B cell (primary cell): ENCODE measurements around the gene TBX1. TPM values are rescaled to one million over a fixed set of nuclear protein-coding genes. Genes with fewer than 3 reads are reported as not detected.

Source experiments
- ATAC-seq: fragments of 200-7000 bp; cut with Tn5 transposase; one replicate; pipeline ENCODE4 v1.10.0; 2021; ENCODE audit warnings: low read depth, mild to moderate bottlenecking, moderate number of reproducible peaks, moderate library complexity
- CTCF ChIA-PET: fragments of 350-600 bp; sonication (Branson Sonifier 250); formaldehyde crosslinking; loops from one replicate; lab custom pipeline; 2021; ENCODE audit warnings: antibody characterized with exemption, inconsistent platforms; lab: Charles Lee
- POLR2A ChIA-PET: fragments of 350-600 bp; sonication (Branson Sonifier 250); formaldehyde crosslinking; loops from one replicate; lab custom pipeline; 2021; ENCODE audit warnings: antibody characterized with exemption; lab: Charles Lee
- DNase-seq: peaks from one replicate; pipeline ENCODE4 v3.0.0; 2013
- H2AFZ ChIP-seq: 2 replicates; pipeline ENCODE4 v1.6.1; 2012; ENCODE audit warnings: mild to moderate bottlenecking, low read depth, low read length; ENCODE audit not compliant: insufficient read depth, poor library complexity, severe bottlenecking
- H3K27ac ChIP-seq, 2 donors: 1 replicate in 1 of 2; 2 replicates in 1 of 2; pipeline ENCODE4 v1.5.1; 2012 to 2013; ENCODE audit warnings: low read length in 2 of 2, mild to moderate bottlenecking in 2 of 2, moderate library complexity in 1 of 2
- H3K27me3 ChIP-seq, 4 experiments: fragments of 200-600 bp in 1 of 4; sonication (generic) in 1 of 4; replicated peaks in 1 of 4; 1 replicate in 2 of 4; 2 replicates in 2 of 4; pipeline versions ENCODE4 v1.6.1 to v1.7.0; 2013 to 2016; ENCODE audit warnings: low read length in 3 of 4, mild to moderate bottlenecking in 2 of 4, mixed read lengths in 1 of 4, moderate library complexity in 1 of 4; ENCODE audit not compliant: insufficient read depth in 4 of 4, control insufficient read depth in 3 of 4; ENCODE audit errors: control extremely low read depth in 1 of 4
- H3K36me3 ChIP-seq, 2 experiments: replicated peaks in 1 of 2; 1 replicate in 1 of 2; 2 replicates in 1 of 2; pipeline versions ENCODE4 v1.6.1 to v1.7.1; 2013; ENCODE audit warnings: low read length in 1 of 2; ENCODE audit not compliant: insufficient read depth in 2 of 2, control insufficient read depth in 1 of 2; ENCODE audit errors: control extremely low read depth in 1 of 2, extremely low read depth in 1 of 2
- H3K4me1 ChIP-seq, 2 donors: fragments of 200-600 bp in 1 of 2; sonication (generic) in 1 of 2; 1 replicate in 1 of 2; 2 replicates in 1 of 2; pipeline versions ENCODE4 v1.5.1 to v1.6.1; 2013 to 2017; ENCODE audit warnings: low read length in 2 of 2; ENCODE audit not compliant: control insufficient read depth in 2 of 2, insufficient read depth in 2 of 2
- H3K4me2 ChIP-seq: replicated peaks from 2 replicates; pipeline ENCODE3; 2012; ENCODE audit warnings: mild to moderate bottlenecking, low read depth, low read length; ENCODE audit not compliant: poor library complexity, severe bottlenecking
- H3K4me3 ChIP-seq, 5 experiments: fragments of 200-600 bp in 1 of 5; sonication (generic) in 1 of 5; 1 replicate in 3 of 5; 2 replicates in 2 of 5; pipeline versions ENCODE4 v1.5.1 to v1.7.0; 2011 to 2016; ENCODE audit warnings: low read length in 4 of 5, mild to moderate bottlenecking in 4 of 5, low read depth in 2 of 5, control low read depth in 1 of 5, moderate library complexity in 1 of 5; ENCODE audit not compliant: insufficient read depth in 1 of 5; ENCODE audit errors: control extremely low read depth in 1 of 5, extremely low read depth in 1 of 5
- H3K79me2 ChIP-seq: fragments of 200-600 bp; sonication (generic); one replicate; pipeline ENCODE4 v1.6.0; 2016; ENCODE audit warnings: low read length; ENCODE audit not compliant: control insufficient read depth, insufficient read depth
- H3K9ac ChIP-seq: fragments of 200-600 bp; sonication (generic); 2 replicates; pipeline ENCODE4 v1.6.1; 2017; ENCODE audit warnings: mild to moderate bottlenecking, low read length, moderate library complexity
- H3K9me3 ChIP-seq, 3 donors: one replicate each; pipeline versions ENCODE4 v1.6.1 to v1.7.1; 2013; ENCODE audit warnings: low read length in 2 of 3; ENCODE audit not compliant: control insufficient read depth in 2 of 3, insufficient read depth in 1 of 3; ENCODE audit errors: control extremely low read depth in 1 of 3
- H4K20me1 ChIP-seq: 2 replicates; pipeline ENCODE4 v1.6.0; 2012; ENCODE audit warnings: mild to moderate bottlenecking, low read length; ENCODE audit not compliant: insufficient read depth, control insufficient read depth, poor library complexity, severe bottlenecking
- H3K27ac Mint-ChIP-seq: one replicate; pipeline ENCODE4 v1.8.0; 2021; ENCODE audit warnings: mixed read lengths
- H3K27me3 Mint-ChIP-seq: one replicate; pipeline ENCODE4 v1.8.0; 2021; ENCODE audit warnings: mixed read lengths
- H3K4me1 Mint-ChIP-seq: one replicate; pipeline ENCODE4 v1.8.0; 2021; ENCODE audit warnings: mixed read lengths
- H3K4me3 Mint-ChIP-seq: one replicate; pipeline ENCODE4 v1.8.0; 2021; ENCODE audit warnings: mixed read lengths
- H3K9me3 Mint-ChIP-seq: one replicate; pipeline ENCODE4 v1.8.0; 2022; ENCODE audit warnings: mixed read lengths; ENCODE audit not compliant: insufficient read depth
- EZH2 ChIP-seq: IDR thresholded peaks from 2 replicates; pipeline ENCODE4 v1.6.1; 2012; ENCODE audit warnings: borderline replicate concordance, low read depth, mild to moderate bottlenecking, moderate library complexity, low read length; ENCODE audit not compliant: insufficient read depth, poor library complexity, severe bottlenecking
- WGBS: methylation state at CpG from one replicate; pipeline ENCODE4 v1.1.5; 2013; ENCODE audit warnings: missing lambda C conversion rate; ENCODE audit not compliant: insufficient coverage; 5-methylcytosine and 5-hydroxymethylcytosine counted together
- intact Hi-C: fragments of 100-400 bp; cut with micrococcal nuclease; formaldehyde crosslinking; loops from one replicate; pipeline ENCODE4 v1.10.0; 2022
- polyA plus RNA-seq: library from polyadenylated mRNA; depleted of rRNA; stranded (reverse); fragments of >200 nt; gene quantifications from 2 replicates; pipeline ENCODE4 v1.2.3, GENCODE V29; 2012
- total RNA-seq, 2 donors: library from RNA; stranded (reverse); fragments of 120-200 nt in 1 of 2; gene quantifications; 1 replicate in 1 of 2; 2 replicates in 1 of 2; pipeline versions ENCODE4 v1.2.3 to v1.2.4, GENCODE V29; 2013 to 2022
- TF ChIP-seq, protein P1 (sequence below): fragments of 200-600 bp; IDR thresholded peaks from one replicate; pipeline ENCODE4 v1.8.0; 2022; ENCODE audit warnings: antibody characterized with exemption, mild to moderate bottlenecking

The TBX1 gene
- total and polyA plus RNA-seq, 2 donors (not counting 1 experiment from before 2014, with no cell fraction given): not detected

DNA sequence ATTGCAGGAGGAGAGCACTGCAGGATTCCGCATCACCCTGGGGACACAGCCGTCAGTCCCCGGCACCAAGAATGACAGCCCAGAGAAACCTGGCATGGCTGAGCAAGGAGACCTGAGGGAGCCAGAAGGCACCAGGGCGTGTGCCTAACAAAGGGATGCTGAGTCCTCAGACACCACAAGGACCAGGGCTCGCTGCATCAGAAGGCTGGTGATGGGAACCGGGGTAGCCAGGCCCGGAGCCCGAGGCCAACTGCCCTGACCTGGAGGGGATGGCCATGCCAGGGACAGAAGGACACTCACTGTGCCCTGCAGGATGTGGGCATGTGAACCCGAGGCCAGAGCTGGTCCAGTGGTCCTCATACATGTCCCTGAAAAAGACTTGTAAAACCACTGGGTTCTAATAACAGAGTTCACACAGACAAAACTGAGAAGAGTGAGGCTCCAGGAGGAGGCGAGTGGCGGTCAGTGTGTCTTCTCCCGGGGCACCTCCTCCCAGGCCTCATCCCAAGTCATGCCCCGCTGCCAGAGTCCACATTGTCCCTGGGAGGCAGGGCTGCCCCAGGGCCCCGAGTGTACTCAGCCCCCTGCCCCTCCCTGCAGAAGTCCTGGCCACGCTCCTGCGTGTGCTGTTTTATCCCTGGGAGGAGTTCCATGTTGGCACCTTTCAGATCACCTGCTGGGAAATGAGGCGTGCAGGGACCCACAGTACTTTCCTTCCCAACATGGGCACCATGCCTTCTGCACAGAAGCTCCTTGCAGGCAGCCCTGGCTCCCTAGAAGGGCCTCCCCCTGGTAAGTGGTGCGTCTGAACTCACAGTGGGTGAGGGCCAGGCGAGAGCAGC is 42.5 kb downstream of the TBX1 start:
- no peak overlapping the region for H3K27ac ChIP-seq
- Mint-ChIP-seq H3K4me1 (no peaks in the 10 kb centered on the region), H3K9me3 (no peaks in the 10 kb centered on the region), H3K4me3 (no peak overlapping the region), H3K27ac (no peak overlapping the region), H3K27me3 (no peaks in the 10 kb centered on the region)
- H3K27me3 ChIP-seq: no peaks in the 10 kb centered on the region
- no peak overlapping the region for H3K9ac ChIP-seq
- WGBS: 94% methylated on average over 19 of the region's 19 CpGs
- H3K79me2 ChIP-seq: no peaks in the 10 kb centered on the region
- no peaks in the 10 kb centered on the region for H3K9me3 ChIP-seq
- intact Hi-C loops: no loop called here
- no peaks in the 10 kb centered on the region for H4K20me1 ChIP-seq
- POLR2A ChIA-PET: no interaction called here
- no peak overlapping the region for H3K4me3 ChIP-seq
- no peak overlapping the region for H3K4me2 ChIP-seq
- peaks cover 0 to 5% of the 10 kb centered on the region in 2 experiments for H3K36me3 ChIP-seq
- ATAC-seq (no peak), DNase-seq (no peak)
- TF ChIP-seq EZH2: no peak
- TF ChIP-seq, protein P1, sequence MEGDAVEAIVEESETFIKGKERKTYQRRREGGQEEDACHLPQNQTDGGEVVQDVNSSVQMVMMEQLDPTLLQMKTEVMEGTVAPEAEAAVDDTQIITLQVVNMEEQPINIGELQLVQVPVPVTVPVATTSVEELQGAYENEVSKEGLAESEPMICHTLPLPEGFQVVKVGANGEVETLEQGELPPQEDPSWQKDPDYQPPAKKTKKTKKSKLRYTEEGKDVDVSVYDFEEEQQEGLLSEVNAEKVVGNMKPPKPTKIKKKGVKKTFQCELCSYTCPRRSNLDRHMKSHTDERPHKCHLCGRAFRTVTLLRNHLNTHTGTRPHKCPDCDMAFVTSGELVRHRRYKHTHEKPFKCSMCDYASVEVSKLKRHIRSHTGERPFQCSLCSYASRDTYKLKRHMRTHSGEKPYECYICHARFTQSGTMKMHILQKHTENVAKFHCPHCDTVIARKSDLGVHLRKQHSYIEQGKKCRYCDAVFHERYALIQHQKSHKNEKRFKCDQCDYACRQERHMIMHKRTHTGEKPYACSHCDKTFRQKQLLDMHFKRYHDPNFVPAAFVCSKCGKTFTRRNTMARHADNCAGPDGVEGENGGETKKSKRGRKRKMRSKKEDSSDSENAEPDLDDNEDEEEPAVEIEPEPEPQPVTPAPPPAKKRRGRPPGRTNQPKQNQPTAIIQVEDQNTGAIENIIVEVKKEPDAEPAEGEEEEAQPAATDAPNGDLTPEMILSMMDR: no peak
- CTCF ChIA-PET: no interaction called here
- no peak overlapping the region for H2AFZ ChIP-seq
- H3K4me1 ChIP-seq: no peaks in the 10 kb centered on the region

DNA sequence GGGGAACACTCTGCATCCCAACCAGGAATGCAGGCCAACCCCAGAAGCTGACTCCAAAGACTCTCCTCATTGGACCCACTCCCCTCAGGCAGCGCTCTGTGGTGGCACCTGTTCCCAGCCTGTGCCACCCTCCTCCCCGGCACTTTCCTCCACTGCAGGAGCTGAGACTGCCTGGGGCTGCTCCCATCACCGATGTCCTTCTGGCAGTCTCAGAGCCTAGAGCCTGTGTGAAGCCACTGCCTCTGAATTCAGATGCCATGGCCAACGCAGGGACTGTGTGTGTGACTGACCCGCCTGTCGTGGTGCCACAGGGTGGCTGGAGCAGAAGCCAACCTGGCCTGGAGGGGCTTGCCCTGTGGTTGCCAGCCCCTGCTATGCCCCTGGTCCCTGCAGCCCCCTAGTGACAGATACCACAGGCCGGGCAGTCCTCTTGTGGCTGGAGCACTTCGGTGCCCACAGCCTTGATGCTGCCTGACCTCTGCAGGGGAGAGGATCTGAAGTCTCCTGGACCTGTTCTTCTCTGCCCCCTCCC is 43.2 kb downstream of the TBX1 start:
- H3K4me3 ChIP-seq: no peak overlapping the region
- no peaks in the 10 kb centered on the region for H3K9me3 Mint-ChIP-seq
- DNase-seq (no peak), ATAC-seq (no peak)
- intact Hi-C loops: no loop called here
- CTCF ChIA-PET: no interaction called here
- no peaks in the 10 kb centered on the region for H3K79me2 ChIP-seq
- H2AFZ ChIP-seq: no peak overlapping the region
- peaks cover 0 to 5% of the 10 kb centered on the region in 2 experiments for H3K36me3 ChIP-seq
- no peak overlapping the region for H3K27ac Mint-ChIP-seq
- H3K4me2 ChIP-seq: no peak overlapping the region
- no peak overlapping the region for H3K4me3 Mint-ChIP-seq
- no peaks in the 10 kb centered on the region for H3K9me3 ChIP-seq
- no peak for TF ChIP-seq EZH2
- TF ChIP-seq, protein P1: no peak
- H4K20me1 ChIP-seq: no peaks in the 10 kb centered on the region
- no peaks in the 10 kb centered on the region for H3K27me3 ChIP-seq
- WGBS: 97% methylated on average over 8 of the region's 8 CpGs
- H3K27me3 Mint-ChIP-seq: no peaks in the 10 kb centered on the region
- H3K4me1 ChIP-seq: no peaks in the 10 kb centered on the region
- no peaks in the 10 kb centered on the region for H3K4me1 Mint-ChIP-seq
- no peak overlapping the region for H3K27ac ChIP-seq
- POLR2A ChIA-PET: no interaction called here
- H3K9ac ChIP-seq: no peak overlapping the region
